Activated T-helper 1 cell treated with anti-CD3 and anti-CD28 coated beads, Interleukin-2, amount 50 U/mL, for 16 hours (primary cell): Measurements from ENCODE around the gene INVS.
"Not testable (repeated sequence)": the region's sequence is repeated elsewhere in the genome, so short reads cannot be mapped to it uniquely, and the experiment has no call there.

Experiments used
- DNase-seq, 2 donors: peaks; one replicate each; pipeline ENCODE4 v3.0.0-alpha.2; 2020; ENCODE audit warnings: low read depth in 1 of 2, low spot score in 1 of 2

INVS gene

GRCh38 chr9:100125910-100126309 lies 26.9 kb downstream of the INVS start:
- no peak for DNase-seq

- no peak for DNase-seq
These were observed 27.4 kb downstream of the INVS start for GRCh38 chr9:100126423-100126822.

- no peak for DNase-seq
These were observed 30.7 kb downstream of the INVS start for GRCh38 chr9:100129772-100130171.

GRCh38 chr9:100131216-100131615 lies 32.2 kb downstream of the INVS start:
- no peak for DNase-seq

- no peak for DNase-seq
These were observed 32.9 kb downstream of the INVS start for GRCh38 chr9:100131875-100132430.

GRCh38 chr9:100134731-100135130 lies 35.7 kb downstream of the INVS start:
- no peak for DNase-seq

- not testable (repeated sequence) for DNase-seq
These were observed 37.8 kb downstream of the INVS start for GRCh38 chr9:100136799-100137198.

- not testable (repeated sequence) for DNase-seq
These were observed 41.3 kb downstream of the INVS start for GRCh38 chr9:100140303-100140702.

GRCh38 chr9:100141862-100142261 lies 42.8 kb downstream of the INVS start:
- DNase-seq = not testable (repeated sequence)

GRCh38 chr9:100145167-100145934 lies 46.3 kb downstream of the INVS start:
- DNase-seq = not testable (repeated sequence)

GRCh38 chr9:100145976-100146375 lies 46.9 kb downstream of the INVS start:
- not testable (repeated sequence) for DNase-seq

GRCh38 chr9:100150214-100150613 lies 51.2 kb downstream of the INVS start:
- DNase-seq = no peak

- no peak for DNase-seq
These were observed 61.0 kb downstream of the INVS start for GRCh38 chr9:100160021-100160420.

GRCh38 chr9:100167176-100167575 lies 68.1 kb downstream of the INVS start:
- DNase-seq = no peak

- DNase-seq = no peak
These were observed 69.0 kb downstream of the INVS start for GRCh38 chr9:100167915-100168654.

- no peak for DNase-seq
These were observed 71.0 kb downstream of the INVS start for GRCh38 chr9:100170085-100170484.

GRCh38 chr9:100170556-100170955 lies 71.5 kb downstream of the INVS start:
- no peak for DNase-seq

GRCh38 chr9:100186356-100186755 lies 87.3 kb downstream of the INVS start:
- DNase-seq = no peak

GRCh38 chr9:100190339-100190738 lies 91.3 kb downstream of the INVS start:
- DNase-seq = no peak

- no peak for DNase-seq
These were observed 92.2 kb downstream of the INVS start for GRCh38 chr9:100191264-100191663.

GRCh38 chr9:100193078-100193477 lies 94.0 kb downstream of the INVS start:
- DNase-seq = no peak

GRCh38 chr9:100196215-100196614 lies 97.2 kb downstream of the INVS start:
- DNase-seq = no peak
